Activated T-helper 2 cell treated with anti-CD3 and anti-CD28 coated beads, Interferon-gamma antibody, Interleukin-2, Interleukin-4, amounts not matched to agents 10 μg/mL and 5 μg/mL and 100 μg/mL, durations not matched to agents 14 hours and 24 hours and 36 hours (primary cell): ENCODE results near the gene FAM186B. TPM values are rescaled to one million over a fixed set of nuclear protein-coding genes. Genes with fewer than 3 reads are reported as not detected.
A peak's percentile ranks its signal among the peaks of the same experiment; 100 is the strongest.

Experiments
- DNase-seq: peaks from one replicate; pipeline ENCODE4 v3.0.0; 2021; ENCODE audit warnings: low spot score
- H3K27ac Mint-ChIP-seq: one replicate; pipeline ENCODE4 v1.8.0; 2021; ENCODE audit warnings: mixed read lengths
- H3K27me3 Mint-ChIP-seq: one replicate; pipeline ENCODE4 v1.8.0; 2021; ENCODE audit warnings: low read depth, mixed read lengths
- H3K36me3 Mint-ChIP-seq: one replicate; pipeline ENCODE4 v1.8.0; 2021; ENCODE audit warnings: low read depth, mixed read lengths
- H3K4me1 Mint-ChIP-seq: one replicate; pipeline ENCODE4 v1.8.0; 2021; ENCODE audit warnings: low read depth, mixed read lengths
- H3K4me3 Mint-ChIP-seq: one replicate; pipeline ENCODE4 v1.8.0; 2021; ENCODE audit warnings: low read depth, mild to moderate bottlenecking, moderate library complexity, mixed read lengths
- H3K9me3 Mint-ChIP-seq: one replicate; pipeline ENCODE4 v1.8.0; 2021; ENCODE audit warnings: mixed read lengths
- intact Hi-C: fragments of 100-400 bp; cut with micrococcal nuclease; formaldehyde crosslinking; loops from one replicate; pipeline ENCODE4 v1.15.1; 2023
- total RNA-seq: library from RNA; stranded (reverse); gene quantifications from 2 replicates; pipeline ENCODE4 v1.2.3, GENCODE V29; 2022

The FAM186B gene
- total RNA-seq, 1 donor from 2014 or later, result 0.30 TPM

DNA sequence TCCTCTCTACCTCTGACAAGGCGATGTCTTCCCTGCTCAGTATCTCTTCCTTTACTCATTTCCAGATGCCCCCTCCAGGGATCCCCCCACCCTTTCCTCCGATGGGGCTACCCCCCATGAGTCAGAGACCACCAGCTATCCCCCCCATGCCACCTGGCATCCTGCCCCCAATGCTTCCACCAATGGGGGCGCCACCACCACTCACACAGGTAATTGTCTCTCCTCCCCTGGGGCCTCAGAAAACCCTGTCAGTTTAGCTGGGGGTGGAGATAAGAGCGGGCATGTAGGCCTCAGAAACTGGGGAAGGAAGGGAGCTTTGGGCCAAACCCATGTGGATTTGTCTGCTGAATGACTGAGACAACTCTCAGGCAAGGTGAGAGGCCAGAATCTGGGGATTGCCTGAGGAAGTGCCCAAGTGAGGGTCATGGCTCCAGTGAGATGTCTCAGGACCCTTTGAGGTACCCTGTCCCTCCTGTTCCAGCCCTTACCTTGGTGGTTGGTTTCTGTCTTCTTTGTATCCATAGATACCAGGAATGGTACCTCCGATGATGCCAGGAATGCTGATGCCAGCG is 26.0 kb upstream of the FAM186B start:
- Mint-ChIP-seq H3K4me1 (peaks cover 4% of the 10 kb centered on the region), H3K27ac (no peak overlapping the region), H3K9me3 (no peaks in the 10 kb centered on the region), H3K27me3 (peaks cover 2% of the 10 kb centered on the region), H3K36me3 (no peaks in the 10 kb centered on the region), H3K4me3 (no peak overlapping the region)
- intact Hi-C loops, result no loop called here
- DNase-seq, result no peak

DNA sequence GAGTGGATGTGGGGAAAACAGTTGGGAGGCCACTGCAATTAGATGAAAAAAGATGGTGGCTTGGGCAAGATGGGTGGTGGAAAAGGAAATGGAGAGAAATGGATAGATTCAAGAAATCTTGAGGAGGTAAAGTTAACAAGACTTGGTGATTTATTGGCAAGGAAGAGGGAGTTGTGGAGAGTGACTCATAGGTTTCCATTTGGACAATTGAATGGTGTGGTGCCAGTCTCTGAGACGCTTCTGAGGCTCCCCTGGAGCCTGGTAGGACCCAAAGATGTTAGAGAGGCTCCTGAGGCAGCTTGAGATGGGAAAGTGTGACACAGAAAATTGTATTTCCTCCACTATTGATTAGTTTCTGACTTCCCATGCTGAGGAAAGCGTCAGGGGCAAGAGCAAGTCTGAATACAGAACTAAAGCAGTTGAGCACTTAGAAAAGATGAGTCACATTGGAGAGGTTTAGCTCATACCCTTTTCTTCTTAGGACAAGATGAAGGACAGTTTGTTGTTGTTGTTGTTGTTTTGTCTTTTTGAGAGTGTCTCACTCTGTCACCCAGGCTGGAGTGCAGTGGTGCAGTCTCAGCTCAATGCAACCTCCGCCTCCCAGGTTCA is 22.4 kb upstream of the FAM186B start:
- no peak for DNase-seq
- no peak overlapping the region for H3K27ac Mint-ChIP-seq
- no peaks in the 10 kb centered on the region for H3K36me3 Mint-ChIP-seq
- H3K4me1 Mint-ChIP-seq, result peaks cover 16% of the 10 kb centered on the region
- H3K4me3 Mint-ChIP-seq, result no peak overlapping the region
- peaks cover 2% of the 10 kb centered on the region for H3K27me3 Mint-ChIP-seq
- no peaks in the 10 kb centered on the region for H3K9me3 Mint-ChIP-seq
- intact Hi-C loops, result no loop called here

DNA sequence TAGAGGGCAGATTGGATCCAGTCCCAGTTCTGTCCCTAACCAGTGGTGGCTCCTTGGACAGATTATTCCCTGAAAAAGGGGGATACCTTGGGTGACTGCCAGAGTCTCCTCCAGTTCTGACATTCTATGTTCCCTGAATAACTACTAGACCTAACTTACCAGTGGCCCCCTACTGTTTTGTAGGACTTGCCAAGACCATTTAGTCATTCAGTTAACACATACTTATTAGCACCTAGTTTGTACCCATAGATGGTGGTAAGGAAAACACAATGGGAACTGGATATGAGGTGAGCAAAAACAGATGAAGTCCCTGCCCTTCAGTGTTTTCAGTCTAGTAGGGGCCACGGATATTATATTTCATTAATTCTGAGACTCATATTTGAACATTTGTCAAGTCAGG is 21.4 kb upstream of the FAM186B start:
- H3K36me3 Mint-ChIP-seq, result no peaks in the 10 kb centered on the region
- H3K27ac Mint-ChIP-seq, result no peak overlapping the region
- H3K4me1 Mint-ChIP-seq, result peaks cover 20% of the 10 kb centered on the region
- DNase-seq, result no peak
- intact Hi-C loops, result no loop called here
- peaks cover 2% of the 10 kb centered on the region for H3K27me3 Mint-ChIP-seq
- no peaks in the 10 kb centered on the region for H3K9me3 Mint-ChIP-seq
- no peak overlapping the region for H3K4me3 Mint-ChIP-seq

DNA sequence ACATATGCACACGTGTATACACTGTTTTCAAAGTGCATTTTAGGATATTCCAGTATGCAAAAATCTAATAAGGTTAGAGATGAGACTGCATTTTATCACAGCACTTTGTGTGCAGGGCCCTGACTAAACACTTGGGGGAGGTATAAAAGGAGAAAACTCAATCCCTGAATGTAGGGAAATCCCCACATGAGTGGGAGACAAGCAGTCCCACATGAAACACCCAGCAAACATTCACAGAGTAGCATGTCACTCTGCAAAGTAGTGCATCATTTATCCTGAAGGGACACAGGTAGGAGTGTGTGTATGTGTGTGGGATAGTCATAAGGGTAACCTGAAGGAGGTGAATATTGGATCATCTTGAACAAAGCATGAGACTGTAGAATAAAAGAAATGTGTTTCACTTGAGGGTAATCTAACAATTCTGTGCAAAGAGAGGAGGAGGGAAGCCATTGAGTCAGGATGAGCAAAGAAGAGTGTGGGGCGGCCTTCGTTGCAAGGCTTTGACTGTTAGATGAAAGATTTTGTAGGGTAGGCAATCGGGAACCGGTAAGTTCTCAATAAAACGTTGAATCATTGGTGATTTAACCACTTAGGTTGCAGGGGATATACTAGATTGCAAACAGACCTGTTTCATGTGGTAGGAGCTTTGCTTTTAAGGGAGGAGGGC is 20.9 kb upstream of the FAM186B start:
- peaks cover 23% of the 10 kb centered on the region for H3K4me1 Mint-ChIP-seq
- H3K4me3 Mint-ChIP-seq, result no peak overlapping the region
- no peak for DNase-seq
- peaks cover 3% of the 10 kb centered on the region for H3K27me3 Mint-ChIP-seq
- no peaks in the 10 kb centered on the region for H3K36me3 Mint-ChIP-seq
- no peak overlapping the region for H3K27ac Mint-ChIP-seq
- intact Hi-C loops, result no loop called here
- H3K9me3 Mint-ChIP-seq, result no peaks in the 10 kb centered on the region

DNA sequence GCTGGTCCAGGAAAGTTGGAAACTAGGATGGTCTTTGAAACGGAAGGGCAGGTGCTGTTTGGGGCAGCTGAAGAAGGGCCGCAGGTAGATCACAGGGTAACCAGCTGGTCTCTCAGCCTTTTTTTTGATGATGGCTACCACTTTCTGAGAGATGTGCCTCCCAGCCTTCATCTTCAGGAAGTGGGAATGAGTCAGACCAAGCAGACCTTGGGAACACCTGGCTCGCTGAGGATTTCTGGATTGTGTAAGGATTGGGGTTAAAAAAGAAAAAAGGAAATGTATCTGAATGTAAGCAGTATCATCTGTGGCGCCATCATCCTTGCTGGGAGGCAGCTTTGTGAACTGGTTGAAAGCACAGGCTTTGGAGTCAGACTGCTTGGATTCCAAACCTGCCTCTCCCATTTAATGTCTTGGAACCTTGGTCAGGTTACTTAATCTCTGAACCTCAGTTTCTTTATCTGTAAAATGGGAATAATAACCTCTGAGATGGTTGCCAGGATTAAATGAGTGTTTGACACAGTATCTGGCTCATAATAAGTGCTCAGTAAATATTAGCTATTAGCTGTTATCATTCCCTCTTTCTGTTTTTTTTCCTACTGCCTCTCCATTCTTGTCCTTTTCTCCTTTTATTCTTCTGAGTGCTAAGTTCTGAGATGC is 19.6 kb upstream of the FAM186B start:
- Mint-ChIP-seq H3K27me3 (peaks cover 12% of the 10 kb centered on the region), H3K9me3 (no peaks in the 10 kb centered on the region), H3K4me3 (peak overlapping the region; percentile 69), H3K4me1 (peaks cover 25% of the 10 kb centered on the region), H3K27ac (peak overlapping the region; percentile 25), H3K36me3 (no peaks in the 10 kb centered on the region)
- DNase-seq, result no peak
- intact Hi-C loops, result loop anchor here (5.0 kb wide), 1 partner anchor 58 kb away; the partner anchor contains the start of gene MCRS1

DNA sequence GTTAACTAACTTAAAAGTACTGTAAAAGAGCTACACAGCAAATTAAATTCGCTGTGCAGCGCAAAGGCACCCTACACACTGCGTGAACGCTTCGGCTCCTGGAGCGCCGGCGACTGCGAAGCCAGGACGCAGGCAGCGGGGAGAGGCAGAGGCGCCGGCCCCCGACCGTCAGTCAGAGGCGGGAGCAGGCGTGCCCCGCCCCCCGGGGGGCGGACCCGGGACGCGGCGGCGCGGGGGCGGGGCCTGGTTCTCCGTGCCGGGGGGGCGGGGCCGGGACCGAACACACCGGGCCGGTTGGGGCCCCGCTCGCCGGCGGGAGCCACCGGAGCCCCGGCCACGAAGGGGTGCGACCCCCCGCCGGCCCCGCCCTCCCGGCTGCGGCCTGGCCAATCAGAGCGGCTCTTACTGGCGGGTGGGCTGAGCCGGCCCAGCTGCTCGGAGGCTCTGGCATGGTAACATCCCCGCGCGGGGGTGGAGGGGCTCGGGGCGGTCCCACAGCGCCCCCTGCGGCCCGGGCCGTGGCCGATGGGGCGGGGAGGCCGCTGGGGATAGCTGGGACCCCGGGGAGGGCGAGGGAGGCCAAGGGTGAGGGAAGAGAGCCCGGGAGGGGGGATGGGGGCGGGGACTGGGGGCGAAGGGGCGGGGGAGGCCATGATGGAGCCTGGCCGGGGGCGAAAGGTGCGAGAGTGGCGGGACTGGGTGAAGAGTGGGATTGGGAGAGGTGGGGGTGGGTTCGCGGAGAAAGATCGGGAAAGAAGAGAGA is 17.9 kb upstream of the FAM186B start, which contains the start of gene PRPF40B:
TSS of gene PRPF40B (plus strand) at position 420 of the 763 bp plus-strand sequence. CDS start at position 450, 30 bp downstream.
- peak; percentile 80 for DNase-seq
- no peaks in the 10 kb centered on the region for H3K36me3 Mint-ChIP-seq
- H3K9me3 Mint-ChIP-seq, result no peaks in the 10 kb centered on the region
- H3K27ac Mint-ChIP-seq, result peak within 1 kb of the TSS; percentile 34
- peaks cover 21% of the 10 kb centered on the region for H3K4me1 Mint-ChIP-seq
- peaks cover 24% of the 10 kb centered on the region for H3K27me3 Mint-ChIP-seq
- peak within 1 kb of the TSS; percentile 80 for H3K4me3 Mint-ChIP-seq
- intact Hi-C loops, result loop anchor here (5.0 kb wide), 1 partner anchor 56 kb away; the partner anchor contains the start of gene MCRS1

DNA sequence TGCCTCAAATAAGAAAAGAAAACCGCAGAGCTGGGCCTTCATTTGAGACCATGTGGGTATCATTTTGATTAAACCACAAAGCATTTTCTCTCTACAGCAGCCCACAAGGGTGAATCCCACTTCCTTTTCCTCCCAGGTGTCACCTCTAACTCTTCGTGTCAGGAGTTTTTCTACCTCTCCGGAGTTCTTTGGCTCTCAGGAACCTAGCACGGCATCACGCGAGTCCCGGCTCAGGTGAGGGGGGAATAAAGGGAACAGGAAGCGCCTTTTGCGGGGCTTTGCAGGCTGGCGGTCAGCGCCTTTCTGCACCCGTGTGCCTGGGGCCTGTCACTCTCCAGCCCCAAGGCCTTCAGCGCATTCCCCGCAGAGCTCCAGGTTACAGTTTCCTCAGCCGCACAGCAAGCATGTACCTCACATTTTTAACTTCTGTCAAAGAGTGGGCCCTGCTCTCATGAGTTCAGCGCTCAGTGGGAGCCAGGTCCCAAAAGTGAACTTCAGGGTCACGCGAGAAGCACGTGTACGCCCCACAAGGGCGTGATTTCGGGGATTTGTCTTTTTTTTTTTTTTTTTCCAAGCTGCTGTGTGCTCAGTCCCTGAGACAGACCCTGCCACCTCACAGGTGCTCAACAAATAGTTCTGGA is 17.2 kb upstream of the FAM186B start:
- no peaks in the 10 kb centered on the region for H3K9me3 Mint-ChIP-seq
- H3K4me3 Mint-ChIP-seq, result peak overlapping the region; percentile 80
- intact Hi-C loops, result loop anchor here (5.0 kb wide), 1 partner anchor 55 kb away; the partner anchor contains the start of gene MCRS1
- peak overlapping the region; percentile 34 for H3K27ac Mint-ChIP-seq
- H3K36me3 Mint-ChIP-seq, result no peaks in the 10 kb centered on the region
- peak; percentile 60 for DNase-seq
- H3K4me1 Mint-ChIP-seq, result peaks cover 21% of the 10 kb centered on the region
- H3K27me3 Mint-ChIP-seq, result peaks cover 28% of the 10 kb centered on the region

DNA sequence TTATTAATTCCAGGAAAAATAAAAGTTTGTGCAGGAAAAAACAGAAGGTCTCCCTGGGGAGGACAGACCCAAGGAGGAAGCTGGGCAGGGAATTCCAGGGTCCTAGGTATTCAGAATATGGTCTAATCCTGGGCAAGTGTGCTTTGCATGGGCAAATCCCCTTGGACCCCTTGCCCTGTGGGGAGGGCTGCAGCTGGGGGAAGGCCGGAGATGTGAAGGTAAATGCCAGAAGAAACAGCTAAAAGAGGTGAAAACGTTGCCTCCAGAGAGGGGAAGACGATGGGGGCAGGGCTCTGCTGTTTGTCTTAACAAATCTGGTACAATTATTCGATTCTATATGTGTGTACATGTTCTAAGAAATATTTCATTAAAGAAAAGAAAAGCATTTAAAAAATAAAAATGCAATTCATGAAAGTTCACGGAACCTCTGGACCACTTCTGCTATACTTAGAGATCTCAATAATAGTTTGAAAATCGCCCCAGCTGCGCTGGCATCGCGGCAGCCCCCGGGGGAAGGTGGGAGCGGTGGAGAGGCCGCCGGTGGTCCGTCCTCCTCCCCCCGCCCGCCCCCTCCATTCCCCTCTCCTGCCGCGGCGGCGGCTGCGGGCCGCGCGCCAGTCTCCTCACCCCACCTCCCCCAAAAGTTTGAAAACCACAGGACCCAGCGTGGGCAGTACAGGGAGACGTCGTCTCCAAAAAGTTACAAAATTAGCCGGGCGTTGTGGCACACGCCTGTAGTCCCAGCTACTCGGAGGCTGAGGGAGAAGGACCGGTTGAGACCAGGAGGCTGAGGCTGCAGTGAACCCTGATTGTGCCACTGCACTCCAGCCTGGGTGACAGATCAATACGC is 16.4 kb upstream of the FAM186B start:
- H3K27me3 Mint-ChIP-seq, result peaks cover 29% of the 10 kb centered on the region
- H3K4me3 Mint-ChIP-seq, result peak overlapping the region; percentile 80
- H3K27ac Mint-ChIP-seq, result no peak overlapping the region
- no peaks in the 10 kb centered on the region for H3K9me3 Mint-ChIP-seq
- H3K4me1 Mint-ChIP-seq, result peaks cover 22% of the 10 kb centered on the region
- H3K36me3 Mint-ChIP-seq, result no peaks in the 10 kb centered on the region
- intact Hi-C loops, result loop anchor here (5.0 kb wide), 1 partner anchor 55 kb away; the partner anchor contains the start of gene MCRS1
- no peak for DNase-seq

DNA sequence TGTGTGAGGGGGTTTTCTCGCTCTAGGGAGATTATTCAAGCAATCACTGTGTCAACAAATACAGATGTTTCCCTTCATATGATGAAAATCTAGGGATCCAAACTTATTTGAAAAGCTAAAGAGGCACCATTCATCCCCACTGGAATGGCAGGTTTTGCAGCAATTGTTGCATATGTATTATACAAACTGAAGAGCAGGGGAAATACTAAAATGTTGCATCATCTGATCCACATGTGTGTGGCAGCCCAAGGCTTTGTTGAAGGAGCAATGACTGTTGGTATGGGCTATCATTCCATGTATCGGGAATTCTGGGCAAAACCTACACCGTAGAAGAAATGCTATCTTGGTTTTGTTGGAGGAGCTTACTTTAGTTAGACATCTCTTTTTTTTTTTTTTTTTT is 13.8 kb upstream of the FAM186B start:
- intact Hi-C loops, result no loop called here
- H3K27me3 Mint-ChIP-seq, result peaks cover 35% of the 10 kb centered on the region
- no peak overlapping the region for H3K27ac Mint-ChIP-seq
- no peaks in the 10 kb centered on the region for H3K36me3 Mint-ChIP-seq
- no peak overlapping the region for H3K4me3 Mint-ChIP-seq
- H3K4me1 Mint-ChIP-seq, result peaks cover 22% of the 10 kb centered on the region
- H3K9me3 Mint-ChIP-seq, result peaks cover 12% of the 10 kb centered on the region
- no peak for DNase-seq

DNA sequence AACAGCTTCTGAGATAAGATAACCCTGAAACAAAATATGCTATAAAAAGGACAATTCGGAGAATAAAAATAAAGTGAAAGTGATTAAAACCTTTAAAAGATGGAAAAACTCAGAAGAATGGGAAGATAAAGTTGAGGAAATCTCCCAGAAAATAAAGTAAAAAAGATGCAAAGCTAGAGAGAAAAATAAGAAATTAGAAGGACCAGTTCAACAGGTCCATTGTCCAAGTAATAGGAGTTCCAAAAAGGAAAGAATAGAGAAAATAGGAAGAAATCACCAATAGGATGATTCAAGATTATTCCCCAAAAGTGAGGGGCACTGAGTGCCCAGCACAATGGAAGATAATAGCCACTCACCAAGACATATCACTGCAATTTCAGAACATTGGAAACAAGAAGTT is 13.1 kb upstream of the FAM186B start:
- Mint-ChIP-seq H3K27ac (no peak overlapping the region), H3K36me3 (no peaks in the 10 kb centered on the region), H3K4me3 (no peak overlapping the region), H3K27me3 (peaks cover 35% of the 10 kb centered on the region), H3K9me3 (peaks cover 15% of the 10 kb centered on the region), H3K4me1 (peaks cover 18% of the 10 kb centered on the region)
- DNase-seq, result no peak
- intact Hi-C loops, result no loop called here

DNA sequence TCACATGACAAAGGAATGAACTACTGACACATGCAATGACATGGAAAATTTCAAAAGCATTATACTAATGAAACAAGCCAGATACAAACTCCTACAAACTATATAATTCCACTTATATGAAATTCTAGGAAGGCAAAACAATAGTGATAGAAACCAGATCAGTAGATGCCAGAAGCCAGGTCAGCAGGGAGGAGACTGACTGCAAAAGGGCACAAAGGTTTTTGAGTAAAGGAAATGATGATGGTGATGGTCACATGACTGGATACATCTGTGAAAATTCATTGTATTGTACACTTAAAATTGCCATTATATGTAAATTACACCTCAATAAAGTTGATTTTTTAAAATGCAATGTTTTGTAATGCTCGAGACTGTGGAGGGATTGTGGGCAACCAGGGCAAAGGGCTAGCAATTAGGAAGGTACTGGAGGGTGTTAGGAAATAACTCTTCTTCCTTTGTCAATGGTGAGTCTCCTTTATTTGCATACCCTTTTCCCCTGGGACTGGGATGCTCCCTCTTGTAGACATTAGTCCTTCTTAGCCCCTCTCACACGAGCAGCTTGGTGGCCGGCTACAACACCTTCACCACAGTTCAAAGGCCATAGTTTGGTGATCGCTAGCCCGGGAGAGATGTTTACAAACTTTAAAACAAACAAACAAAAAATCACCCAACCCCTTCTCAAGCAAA is 11.2 kb upstream of the FAM186B start:
- no peak overlapping the region for H3K4me3 Mint-ChIP-seq

More for the DNA sequence above, 11.2 kb upstream of the FAM186B start:
- Mint-ChIP-seq H3K27ac (no peak overlapping the region), H3K9me3 (peaks cover 15% of the 10 kb centered on the region), H3K36me3 (no peaks in the 10 kb centered on the region), H3K4me1 (peaks cover 11% of the 10 kb centered on the region), H3K27me3 (peaks cover 35% of the 10 kb centered on the region)
- intact Hi-C loops, result no loop called here
- DNase-seq, result no peak
